Stimulated activated CD4-positive, alpha-beta T cell treated with anti-CD3 and anti-CD28 coated beads, Interleukin-12 subunit alpha, Interleukin-12 subunit beta, amount 100 ng/mL, for 24 hours (primary cell): Measurements from ENCODE around the gene KIF26B.

Experiments used
- DNase-seq, 2 experiments: peaks; one replicate each; pipeline ENCODE4 v3.0.0-alpha.2; 2020; ENCODE audit warnings: low read depth in 2 of 2

The KIF26B gene

DNA sequence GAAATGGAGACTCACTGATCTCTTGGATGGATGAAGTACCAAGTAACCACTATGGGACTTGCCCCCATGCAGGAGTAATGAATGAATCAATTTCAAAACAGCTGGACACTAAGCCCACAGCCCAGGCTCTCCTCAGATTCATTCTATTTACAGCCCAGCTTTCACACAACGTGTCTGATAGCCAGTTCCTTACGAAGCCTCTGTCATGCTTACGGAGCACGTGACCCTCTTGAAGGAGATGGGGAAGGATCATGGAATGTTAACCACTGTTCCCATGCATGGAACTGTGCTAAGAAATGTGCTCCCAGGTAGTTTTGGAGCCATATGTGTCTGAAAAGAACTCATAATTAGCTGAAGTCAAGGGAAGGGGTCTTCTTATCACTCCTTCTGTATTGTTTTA, 124.1 kb downstream of the KIF26B start:
- no peak for DNase-seq

DNA sequence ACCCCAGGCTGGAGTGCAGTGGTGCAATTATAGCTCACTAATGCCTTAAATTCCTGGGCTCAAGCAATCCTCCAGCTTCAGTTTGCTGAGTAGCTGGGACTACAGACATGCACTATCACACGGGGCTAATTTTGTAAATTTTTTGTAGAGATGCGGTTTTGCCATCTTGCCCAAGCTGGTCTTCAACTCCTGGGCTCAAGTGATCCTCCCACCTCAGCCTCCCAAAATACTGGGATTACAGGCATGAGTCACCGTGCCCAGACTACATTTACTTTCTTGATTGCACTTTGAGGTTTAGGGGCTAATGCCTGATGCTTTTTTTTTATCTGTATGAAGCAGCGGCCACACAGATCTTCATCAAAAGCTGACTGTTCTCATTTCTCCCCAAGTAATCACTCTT, 124.6 kb downstream of the KIF26B start:
- no peak for DNase-seq

DNA sequence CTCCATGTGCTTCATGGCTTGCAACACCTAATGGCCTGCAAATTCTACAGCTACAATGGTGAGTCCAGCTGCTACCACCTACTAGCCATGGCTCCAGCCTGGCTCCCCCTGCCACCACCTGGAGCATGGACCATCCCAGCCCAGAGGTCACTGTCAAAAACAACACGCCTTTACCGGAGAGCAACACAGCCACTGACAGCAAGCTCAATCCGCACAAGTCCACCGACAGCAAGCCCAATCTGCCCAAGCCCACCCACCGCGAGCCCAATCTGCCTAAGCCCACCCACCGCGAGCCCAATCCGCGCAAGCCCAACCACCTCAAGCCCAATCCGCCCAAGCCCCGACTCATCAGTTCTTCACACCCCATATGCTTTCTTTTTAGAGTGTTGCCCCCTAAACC, 128.2 kb downstream of the KIF26B start:
- DNase-seq: no peak

DNA sequence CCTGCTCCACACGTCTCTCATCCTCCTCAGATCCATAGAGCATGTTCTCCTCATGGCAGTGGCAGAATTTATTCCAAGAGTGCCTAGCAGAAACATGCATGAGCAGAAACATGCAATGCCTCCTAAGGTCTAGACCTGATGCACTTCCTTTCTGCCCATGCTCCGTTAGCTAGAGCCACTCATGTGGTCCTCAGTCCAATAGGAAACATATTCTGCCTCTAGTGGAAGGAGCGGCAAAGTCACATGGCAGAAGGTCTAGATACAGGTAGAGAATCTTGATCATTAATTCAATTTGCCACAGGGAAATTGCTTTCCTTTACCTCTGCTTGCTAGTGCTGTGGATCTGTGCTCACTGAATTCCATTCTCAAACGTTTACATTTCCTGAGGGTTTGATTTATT, 130.4 kb downstream of the KIF26B start:
- no peak for DNase-seq

DNA sequence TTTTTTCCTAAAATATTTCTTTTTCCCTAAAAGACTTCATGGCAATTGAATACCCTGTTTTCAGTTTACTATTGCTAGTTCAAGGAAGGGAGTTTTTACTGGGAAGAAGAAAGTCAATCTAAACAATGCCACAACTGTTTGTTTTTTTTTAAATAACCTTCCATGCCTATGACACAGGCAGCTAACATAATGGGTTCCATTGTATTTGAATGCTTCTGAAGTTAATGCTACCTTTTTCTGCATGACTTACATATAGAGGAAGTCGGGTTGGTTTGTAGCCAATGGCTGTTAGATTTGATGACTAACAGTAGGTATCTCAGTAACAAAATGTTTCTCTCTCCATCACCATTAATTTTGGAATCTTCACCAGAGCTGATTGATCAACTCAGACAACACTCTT, 134.0 kb downstream of the KIF26B start:
- no peak for DNase-seq

DNA sequence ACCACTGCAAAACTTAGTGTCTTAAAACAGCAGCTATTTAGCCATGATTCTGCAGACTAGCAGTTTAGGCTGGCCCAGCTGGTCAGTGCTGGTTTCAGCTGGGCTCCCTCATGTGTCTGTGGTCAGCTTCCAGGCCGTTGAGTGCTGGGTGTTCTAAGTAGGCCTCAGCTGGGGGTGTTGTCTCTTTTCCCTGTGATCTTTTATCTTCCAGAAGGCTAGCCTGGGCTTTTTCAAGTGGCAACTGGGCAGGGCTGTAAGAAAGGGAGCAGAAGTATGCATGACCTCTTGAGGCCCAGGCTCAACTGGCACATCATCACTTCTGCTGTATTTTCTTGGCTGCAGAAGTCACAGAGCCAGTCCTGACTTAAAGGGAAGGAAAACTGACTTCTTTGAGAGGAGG, 136.1 kb downstream of the KIF26B start:
- DNase-seq: no peak

DNA sequence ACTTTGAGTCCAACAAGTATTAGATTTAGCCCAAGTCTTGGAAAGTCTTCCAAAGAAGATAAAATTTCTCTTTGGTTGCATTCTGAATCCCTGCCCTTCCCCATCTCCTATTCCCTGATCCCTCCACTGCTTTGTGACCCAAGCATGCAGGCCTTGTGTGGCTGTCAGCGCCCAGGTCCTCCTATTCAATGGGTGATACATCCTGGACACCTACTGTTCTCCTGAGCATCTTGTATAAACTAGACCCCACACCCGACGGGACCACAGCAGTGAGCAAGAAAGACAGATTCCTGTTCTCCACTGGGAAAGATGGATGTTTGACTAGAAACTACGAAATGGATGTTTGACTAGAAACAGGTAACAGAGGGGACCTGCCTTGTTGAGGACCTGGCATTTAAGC, 136.6 kb downstream of the KIF26B start:
- DNase-seq: no peak

DNA sequence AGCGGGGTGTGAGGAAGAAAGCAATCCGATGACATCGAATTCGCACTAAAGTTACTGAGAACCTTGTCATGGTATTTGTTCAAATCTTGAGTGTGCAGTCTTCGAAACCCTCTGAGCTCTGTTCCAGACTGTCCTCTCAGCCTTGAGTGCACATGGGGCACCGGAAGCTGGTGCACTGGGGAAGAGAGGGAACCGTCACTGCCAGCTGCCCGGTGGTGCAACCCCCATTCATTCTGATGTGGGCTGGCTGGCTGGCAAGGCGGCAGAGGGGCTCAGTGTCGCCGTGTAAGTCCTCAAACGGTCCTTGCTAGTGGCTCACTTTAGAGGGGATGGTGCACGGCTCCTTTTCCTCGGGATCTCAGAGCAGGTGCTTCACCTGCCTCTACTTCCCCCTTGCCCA, 137.4 kb downstream of the KIF26B start:
- DNase-seq: no peak

DNA sequence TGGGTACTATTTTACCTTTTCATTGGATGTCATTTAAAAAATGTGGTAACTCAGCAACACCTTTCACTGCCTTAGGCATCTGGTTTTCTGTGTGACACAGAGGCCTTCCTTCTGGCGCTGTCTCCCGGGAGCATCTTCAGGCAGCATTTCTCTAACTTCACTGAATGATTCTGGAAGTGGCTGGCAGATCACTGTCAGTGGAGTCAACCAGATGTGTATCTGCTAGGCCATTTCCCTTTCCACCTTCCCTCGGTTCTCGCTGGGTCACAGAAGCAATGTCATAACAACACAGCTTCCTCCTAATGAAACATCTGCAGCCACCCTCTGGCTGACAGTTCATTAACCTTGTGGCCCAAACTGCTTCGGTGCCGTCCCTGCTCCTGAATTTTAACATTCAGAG, 137.8 kb downstream of the KIF26B start:
- no peak for DNase-seq

DNA sequence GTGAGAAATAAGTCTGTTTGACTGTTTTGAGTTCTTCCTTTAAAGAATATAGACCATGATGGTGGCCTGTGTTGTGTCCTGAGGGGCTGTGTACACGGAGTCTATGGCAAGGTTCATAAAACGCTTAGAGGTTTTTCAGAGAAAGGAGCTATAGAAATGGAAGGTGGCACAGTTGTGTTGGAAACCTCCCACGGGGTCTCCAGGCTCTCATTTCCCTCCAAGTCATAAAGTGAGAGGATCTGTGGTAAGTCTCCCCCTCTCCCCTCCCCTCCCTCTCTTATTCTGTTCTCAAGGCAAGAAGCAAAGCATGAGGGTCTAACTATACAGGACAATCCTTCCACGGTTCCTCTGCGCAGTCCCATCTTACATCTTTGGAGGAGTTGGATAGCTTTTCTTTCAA, 139.2 kb downstream of the KIF26B start:
- no peak for DNase-seq

DNA sequence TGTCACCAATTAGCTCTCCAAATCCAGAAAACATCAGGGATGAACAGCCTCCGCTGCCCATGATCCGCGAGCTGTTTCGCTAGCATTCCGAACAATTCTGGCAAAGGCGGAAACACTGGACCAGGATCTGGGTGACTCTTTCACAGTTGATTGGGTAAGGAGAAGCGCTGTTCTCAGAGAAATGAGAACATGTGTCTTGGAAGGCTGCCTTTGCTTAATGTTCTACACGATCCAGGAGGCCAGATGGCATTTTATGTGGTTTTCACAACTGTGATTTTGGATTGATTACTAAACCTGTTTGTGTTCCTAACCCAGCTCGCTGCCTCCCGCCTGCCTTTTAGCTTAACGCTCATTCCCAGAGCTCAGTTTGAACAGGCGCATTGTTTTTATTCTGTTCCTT, 144.0 kb downstream of the KIF26B start:
- no peak for DNase-seq

DNA sequence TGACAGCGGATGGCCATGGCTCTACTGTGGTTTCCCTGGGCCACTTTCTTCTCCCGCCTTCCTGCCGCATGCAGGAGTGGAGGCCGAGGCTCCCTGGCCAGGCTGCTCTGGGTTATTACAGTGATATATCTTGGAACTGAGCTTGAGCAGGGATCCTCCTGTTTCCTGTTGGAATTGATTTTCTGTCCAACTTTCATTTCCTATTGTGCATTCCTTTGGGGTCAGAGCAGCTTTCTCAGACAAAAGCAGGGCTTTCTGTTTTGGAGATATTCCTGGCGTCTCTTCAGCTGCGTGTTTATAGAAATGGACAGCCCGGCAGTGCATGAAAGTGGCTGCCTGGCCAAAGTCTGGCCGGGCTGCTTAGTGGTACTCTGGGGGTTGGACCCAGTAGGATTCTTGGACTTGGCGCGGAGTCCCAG, 146.4 kb downstream of the KIF26B start:
- no peak for DNase-seq

DNA sequence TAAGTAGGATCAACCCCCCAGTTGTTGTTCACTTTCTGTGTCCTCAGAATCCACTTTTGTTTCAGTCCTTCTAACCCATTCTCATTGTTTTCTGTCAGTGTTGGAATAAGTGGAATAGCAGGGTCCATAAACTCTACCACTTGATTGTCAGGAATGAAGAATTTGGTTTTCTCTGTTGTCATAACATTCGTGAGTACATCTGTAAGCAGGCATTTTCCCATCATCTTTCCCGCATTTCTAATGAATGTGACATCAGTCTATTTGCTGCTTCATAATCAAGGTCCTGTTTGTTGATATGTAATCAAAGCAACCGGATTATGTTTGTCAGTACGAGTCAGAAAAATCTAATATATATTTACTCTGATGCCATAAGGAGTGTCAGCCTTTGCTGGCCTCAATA, 147.1 kb downstream of the KIF26B start:
- no peak for DNase-seq

DNA sequence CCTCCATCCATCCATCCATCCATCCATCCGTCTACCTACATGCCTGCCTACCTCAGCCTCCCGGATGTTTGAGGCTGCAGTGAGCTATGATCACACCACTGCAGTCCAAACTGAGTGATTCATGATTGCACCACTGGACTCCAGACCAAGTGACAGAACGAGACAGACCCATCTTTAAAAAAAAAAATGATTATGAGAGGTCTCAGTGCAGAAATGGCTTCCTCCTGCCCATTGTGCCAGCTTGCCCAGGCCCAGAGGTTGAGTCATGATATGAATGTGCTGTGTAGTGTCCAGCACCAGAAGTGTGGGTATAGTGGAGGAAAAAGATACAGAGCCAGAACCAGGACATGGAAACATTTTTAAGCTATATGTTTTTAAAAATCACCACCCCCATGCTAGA, 149.9 kb downstream of the KIF26B start:
- no peak for DNase-seq

DNA sequence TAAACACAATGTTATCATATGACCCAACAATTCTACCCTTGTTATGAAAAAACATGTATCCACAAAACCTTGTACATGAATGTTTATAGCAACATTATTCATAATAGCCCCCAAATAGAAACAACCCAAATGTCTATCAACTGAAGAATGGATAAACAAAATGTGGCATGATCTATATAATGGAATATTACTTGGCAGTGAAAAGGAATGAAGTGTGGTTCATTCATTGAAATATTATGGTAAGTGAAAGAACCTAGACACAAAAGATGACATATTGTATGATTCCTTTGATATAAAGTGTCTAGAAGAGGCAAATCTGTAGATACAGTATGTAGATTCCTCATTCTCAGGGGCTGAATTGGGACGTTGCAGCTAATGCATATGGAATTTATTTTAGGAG, 151.2 kb downstream of the KIF26B start:
- DNase-seq: no peak

DNA sequence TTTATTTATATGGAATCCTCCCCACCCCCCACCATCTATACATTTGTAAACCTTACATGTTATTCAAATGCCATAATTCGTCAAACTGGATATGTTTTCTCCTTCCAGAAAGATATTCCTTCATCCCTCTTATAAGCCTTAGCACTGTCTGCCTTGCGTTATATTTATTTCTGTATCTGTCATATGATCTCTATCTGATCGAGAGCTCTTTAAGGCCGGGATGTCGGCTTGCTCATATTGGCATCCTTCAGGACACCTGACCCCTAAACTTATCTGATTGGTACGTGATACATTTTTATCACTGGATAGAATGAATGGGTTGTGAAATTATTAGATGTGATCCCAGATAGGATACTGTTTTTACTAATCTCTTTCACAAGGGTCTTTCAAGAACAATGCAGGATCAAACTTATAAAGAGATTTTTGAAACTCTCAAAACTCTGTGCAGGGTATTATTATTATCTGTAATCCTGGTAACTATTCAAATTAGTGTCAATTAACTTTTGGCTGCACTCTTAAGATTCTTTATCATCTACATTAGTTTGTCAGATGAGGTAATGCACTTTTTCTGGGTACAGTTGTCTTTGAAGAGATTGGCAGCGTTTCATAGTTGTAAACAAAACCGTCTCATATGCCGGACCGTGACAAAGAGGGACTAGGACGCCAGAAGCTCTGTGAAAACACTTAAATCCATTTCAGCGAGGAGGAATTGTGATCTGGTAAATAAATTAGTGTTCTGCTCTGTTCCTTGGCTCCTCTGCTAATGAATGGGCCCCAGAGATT, 152.0 kb downstream of the KIF26B start:
- DNase-seq: no peak

DNA sequence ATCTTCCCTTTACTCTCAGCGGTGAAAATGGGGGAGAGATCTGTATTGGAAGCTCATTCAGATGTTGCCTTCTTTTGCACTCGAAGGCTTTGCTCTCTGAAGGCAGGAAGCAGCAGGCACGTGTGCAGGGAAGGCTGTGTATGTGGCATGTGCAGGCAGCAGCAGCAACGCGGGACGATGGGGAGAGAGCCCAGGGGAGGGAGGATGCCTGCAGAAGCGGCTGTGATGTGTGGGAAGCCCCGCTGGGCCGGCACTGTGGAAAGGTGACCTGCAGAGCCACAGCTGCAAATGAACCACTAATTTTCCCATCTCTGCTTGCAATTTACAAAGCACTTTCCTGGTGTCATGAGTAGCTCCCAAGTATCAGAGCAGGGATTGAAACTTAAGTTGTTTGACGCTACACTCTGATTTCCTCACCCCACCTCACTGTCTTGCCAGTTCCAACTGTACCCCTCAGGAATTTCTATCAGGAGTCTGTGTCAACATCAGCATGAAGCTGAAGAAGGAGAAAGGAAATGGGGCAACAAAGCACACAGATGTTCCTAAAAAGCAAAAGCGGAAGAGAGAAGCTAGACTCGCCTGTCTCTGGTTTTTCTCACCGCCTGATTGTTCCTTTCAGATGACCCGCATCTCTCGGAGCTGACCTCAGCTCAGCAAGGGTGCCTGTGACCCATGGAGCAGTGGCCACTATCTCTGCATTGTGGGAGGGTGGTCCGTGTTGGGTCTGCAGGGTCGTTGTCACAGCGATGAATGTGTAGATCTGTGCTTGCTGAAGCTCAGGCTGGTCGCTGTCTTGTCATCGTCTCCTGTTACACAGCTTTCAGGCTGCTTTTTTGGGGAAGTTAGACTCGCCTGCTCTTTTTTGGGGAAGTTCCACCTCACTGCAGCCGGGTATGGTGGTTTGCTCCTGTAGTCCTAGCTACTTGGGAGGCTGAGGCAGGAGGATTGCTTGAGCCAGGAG, 156.1 kb downstream of the KIF26B start:
- no peak for DNase-seq

DNA sequence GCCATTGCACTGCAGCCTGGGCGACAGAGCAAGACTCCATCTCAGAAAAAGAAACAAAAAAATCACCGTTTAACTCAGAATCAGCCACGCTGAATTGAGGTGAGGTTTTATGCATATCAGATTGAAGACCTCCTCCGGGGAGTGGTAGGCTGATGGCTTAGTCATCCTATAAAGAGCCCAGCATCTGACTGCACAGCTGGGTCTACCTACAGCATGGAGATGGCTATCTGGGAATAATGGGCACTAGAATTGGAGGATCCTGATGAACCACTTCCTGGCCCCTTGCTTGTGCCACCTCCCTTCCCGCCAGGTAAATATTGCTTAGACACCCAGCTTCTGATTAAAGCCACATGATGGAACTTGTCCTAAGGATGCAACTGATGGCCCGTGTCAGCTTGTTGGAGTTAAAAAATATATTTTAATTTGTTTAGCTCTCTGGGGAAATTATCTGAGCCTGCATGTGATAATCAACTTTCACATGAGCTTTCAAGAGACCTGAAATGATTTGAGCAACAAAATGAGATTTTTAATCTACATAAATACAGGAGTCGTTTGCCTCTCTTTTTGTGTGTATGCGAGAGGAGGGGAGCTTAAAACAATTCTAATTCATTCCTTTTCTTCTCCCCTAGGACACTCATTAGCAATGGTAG, 157.2 kb downstream of the KIF26B start:
- no peak for DNase-seq

DNA sequence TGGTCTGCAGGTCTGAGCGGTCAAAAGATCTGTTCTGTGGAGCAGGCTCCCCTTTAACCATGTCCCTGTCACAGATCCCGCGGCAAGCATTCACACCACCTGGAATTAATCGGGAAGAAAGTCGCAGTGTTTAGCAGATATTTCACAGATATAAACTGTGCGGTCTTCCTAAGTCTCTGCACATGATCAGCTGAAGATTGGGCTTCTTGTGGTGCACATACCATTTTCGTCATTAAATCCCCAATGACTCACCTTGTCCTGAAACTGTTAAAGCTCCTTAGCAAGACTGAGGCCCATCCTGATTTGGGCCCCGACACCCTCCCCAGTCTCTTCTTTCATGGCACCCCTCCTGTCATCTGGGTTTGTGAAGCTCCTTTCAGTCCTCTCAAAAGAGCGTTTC, 158.8 kb downstream of the KIF26B start:
- DNase-seq: no peak

DNA sequence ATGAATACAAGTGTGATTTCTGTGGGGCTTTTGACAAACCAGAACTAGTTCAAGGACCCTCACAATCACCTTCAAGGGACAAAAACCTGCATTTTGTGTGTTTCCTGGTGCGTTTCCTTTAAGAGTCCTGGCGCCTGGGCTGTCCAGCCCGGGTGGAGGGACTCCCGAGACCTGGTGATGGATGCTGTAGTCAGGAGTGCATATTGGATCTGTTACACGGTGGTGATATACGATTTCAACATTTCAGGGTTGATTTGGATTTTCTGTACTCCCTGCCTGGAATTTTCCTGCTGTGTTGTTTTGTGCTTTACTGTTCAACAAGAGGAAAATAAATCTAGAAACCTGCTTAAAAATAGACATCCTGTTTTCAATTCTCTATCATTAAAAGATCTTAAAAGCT, 162.0 kb downstream of the KIF26B start:
- no peak for DNase-seq

DNA sequence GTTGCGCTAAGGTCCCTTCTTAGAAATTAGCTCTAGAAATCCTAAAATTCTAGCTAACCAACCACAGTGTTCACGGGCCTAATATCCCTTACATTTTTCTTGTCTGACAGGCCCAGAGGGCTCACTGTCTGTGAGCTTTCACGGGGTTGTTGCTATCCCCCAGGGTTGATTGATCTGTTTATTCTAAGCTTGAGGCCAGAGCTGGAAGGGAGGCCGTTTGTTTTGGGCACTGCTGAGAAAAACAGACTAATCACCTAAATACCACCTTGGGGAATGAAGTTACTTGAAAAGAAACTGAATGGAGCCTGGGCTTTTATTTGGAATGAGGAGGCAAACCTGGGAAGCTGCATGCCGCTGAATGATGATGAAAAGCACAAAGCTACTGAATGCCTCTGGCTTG, 162.4 kb downstream of the KIF26B start:
- no peak for DNase-seq

DNA sequence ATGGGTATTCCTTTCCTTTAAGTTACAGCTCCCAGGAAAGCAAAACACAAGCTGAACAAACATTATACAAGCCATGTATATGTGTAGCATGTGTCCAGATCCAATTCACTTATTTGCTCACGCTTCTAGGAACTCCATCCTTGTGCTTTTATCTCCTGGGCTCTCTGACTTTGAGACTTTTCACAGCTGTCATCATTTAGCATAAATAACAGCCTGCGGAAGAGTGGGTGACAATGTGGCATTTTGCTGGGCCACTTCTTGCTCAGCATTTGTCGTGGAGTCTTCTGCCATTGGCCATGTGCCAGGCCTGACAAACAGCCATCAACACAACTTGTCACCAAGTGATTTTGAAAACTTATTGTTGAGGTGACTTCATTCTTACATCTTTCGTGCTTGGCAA, 164.3 kb downstream of the KIF26B start:
- no peak for DNase-seq

DNA sequence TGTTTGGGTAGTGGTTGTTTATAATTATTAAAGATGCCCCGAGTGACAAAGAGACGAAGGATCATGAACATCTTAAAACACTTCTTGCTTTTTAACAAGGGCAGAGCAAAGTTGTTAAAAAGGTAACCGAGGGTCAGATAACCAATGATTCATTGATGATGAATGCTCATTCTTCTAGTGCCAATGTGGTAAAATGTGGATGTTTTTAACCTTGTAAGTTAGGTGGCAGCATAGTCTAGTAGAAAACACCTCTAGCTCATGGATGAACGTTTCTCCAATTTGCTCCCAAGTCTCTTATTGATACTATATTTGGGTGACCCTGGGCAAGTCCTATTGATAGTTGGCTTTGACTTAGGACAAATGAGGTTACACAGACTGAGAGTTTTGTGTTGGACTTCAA, 167.9 kb downstream of the KIF26B start:
- no peak for DNase-seq
